Ureter (tissue), 1 donor: ENCODE data around the gene MMP27. TPM values are rescaled to one million over a fixed set of nuclear protein-coding genes. Genes with fewer than 3 reads are reported as not detected.

Experiments used
- total RNA-seq: library from RNA; stranded (reverse); gene quantifications from one replicate; pipeline ENCODE4 v1.2.4, GENCODE V29; 2023
- donor health status: DM: yes; HTN: yes; CAD: no.

MMP27 gene
- total RNA-seq, 1 donor from 2014 or later = not detected

Other genes with a start within 250 kb of the MMP27 start
- gene MMP7, start 175.0 kb downstream of the MMP27 start, total RNA-seq = 226 TPM
- not detected for gene MMP20, start 80.4 kb downstream of the MMP27 start, total RNA-seq
- gene MMP8, start 19.2 kb upstream of the MMP27 start, total RNA-seq = not detected
- not detected for gene MMP10, start 74.9 kb upstream of the MMP27 start, total RNA-seq
- 0.57 TPM for gene MMP1, start 92.4 kb upstream of the MMP27 start, total RNA-seq
- not detected for gene MMP3, start 137.8 kb upstream of the MMP27 start, total RNA-seq
- gene MMP12, start 169.2 kb upstream of the MMP27 start, total RNA-seq = not detected
- gene MMP13, start 250.0 kb upstream of the MMP27 start, total RNA-seq = not detected